ENCODE data around the gene MTNR1A.

Gene MTNR1A

DNA sequence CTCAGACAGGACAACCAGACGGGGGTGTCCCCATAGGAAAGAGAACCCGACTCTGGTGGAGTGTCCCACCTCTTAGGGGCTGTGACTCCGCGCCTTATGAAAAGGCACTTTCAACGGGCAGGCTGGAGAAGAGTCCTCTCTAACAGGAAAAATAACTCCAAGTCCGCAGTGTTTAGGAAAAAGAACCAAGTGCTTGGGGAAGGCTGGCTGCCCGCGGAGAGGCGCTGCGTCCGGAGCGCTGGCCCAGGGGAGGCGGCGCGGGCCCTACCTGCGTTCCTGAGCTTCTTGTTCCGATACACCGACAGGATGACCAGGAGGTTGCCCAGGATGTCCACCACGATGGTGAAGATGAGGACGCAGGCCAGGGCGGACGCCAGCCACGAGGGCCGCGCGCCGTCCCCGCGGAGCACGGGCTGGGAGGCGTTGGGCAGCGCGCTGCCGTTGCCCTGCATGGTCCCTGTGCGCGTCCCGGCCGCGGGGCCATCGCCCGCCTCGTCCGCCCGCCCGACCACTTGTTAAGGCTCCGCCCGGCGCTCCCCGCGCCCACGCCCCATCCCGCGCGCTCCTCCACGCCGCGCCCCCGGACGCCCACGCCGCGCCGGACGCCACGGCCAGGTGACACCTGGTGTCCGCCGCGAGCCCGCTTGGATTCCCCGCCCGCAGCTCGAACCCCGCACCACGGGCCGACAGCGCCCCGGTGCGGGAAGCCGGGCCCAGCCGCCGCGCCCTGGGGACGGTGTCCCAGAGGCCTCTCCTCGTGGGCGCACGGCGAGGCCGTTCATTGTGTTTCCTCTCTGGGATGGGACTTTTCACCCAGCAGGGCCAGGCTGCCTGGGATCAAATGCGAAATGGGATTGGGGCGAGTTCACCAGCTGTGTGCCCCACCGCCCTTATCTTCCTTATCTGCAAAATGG lies at the start of gene MTNR1A:
Gene MTNR1A (minus strand): TSS at position 654 of the 914 bp plus-strand sequence. CDS start 202 bp downstream, at position 452.
- no peak for DNase-seq

DNA sequence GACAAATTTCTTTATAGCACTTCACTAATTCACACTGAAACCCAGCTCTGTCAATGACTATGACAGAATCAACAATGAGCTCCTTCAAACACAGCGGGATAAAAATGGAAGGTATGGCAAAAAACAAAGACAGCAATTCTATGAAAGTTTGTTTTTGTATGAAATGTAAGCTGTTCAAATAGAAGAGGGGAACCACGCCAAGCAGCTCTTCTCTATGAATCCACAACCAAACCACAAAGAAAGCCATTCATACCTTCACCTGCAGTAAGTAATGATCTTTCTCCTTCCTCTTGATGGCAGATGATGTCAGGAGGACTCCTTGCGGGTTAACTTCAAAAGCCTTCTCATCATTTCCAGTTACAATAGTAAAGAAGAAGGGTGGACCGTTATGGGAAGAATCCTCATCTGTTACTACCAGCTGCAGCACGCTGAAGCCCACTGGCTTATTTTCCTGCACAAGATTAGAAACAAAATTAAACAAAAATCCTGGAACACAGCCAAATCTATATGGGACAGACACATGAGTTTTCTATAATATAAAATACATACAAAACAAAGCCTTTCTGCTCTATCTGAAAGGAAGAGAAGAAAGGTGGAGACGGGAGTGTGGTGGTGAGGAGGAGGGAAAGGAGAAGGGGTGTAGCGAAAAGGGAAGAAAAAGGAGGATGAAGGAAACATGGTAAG lies 48.9 kb upstream of the MTNR1A start:
- Histone ChIP-seq H4K20me1 (ENCODE audit: insufficient read depth, low read length) (no peaks in the 10 kb centered on the region), H3K4me2 (ENCODE audit: insufficient read depth, low read length) (no peak overlapping the region), H3K79me2 (ENCODE audit: insufficient read depth, low read length) (no peaks in the 10 kb centered on the region), H3K9me3 (ENCODE audit: insufficient read depth, low read length, severe bottlenecking) (no peaks in the 10 kb centered on the region), H3K27ac (ENCODE audit: low read length) (no peak overlapping the region), H2AFZ (ENCODE audit: low read depth, low read length) (no peak overlapping the region), H3K9ac (ENCODE audit: low read depth, low read length) (no peak overlapping the region), H3K27me3 (ENCODE audit: insufficient read depth, low read length, poor library complexity) (no peaks in the 10 kb centered on the region), H3K4me3 (ENCODE audit: low read depth in 1 of 2, low read length in 2 of 2) (no peak overlapping the region), H3K36me3 (ENCODE audit: insufficient read depth, low read length) (no peaks in the 10 kb centered on the region), H3K4me1 (ENCODE audit: insufficient read depth, low read length) (no peaks in the 10 kb centered on the region)
- DNase-seq (no peak), ATAC-seq (ENCODE audit: insufficient read depth, low read depth) (peak; percentile 47; the same call in 2 of the 3 replicates)
- TF ChIP-seq, protein P1, sequence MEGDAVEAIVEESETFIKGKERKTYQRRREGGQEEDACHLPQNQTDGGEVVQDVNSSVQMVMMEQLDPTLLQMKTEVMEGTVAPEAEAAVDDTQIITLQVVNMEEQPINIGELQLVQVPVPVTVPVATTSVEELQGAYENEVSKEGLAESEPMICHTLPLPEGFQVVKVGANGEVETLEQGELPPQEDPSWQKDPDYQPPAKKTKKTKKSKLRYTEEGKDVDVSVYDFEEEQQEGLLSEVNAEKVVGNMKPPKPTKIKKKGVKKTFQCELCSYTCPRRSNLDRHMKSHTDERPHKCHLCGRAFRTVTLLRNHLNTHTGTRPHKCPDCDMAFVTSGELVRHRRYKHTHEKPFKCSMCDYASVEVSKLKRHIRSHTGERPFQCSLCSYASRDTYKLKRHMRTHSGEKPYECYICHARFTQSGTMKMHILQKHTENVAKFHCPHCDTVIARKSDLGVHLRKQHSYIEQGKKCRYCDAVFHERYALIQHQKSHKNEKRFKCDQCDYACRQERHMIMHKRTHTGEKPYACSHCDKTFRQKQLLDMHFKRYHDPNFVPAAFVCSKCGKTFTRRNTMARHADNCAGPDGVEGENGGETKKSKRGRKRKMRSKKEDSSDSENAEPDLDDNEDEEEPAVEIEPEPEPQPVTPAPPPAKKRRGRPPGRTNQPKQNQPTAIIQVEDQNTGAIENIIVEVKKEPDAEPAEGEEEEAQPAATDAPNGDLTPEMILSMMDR (IDR thresholded peaks at IDR 0.05; ENCODE audit: borderline replicate concordance, extremely low read depth, low read length, poor library complexity, severe bottlenecking) = no peak

More for the DNA sequence above, at the start of gene MTNR1A:
- Histone ChIP-seq H3K27me3 (ENCODE audit: insufficient read depth, low read length, poor library complexity) (no peaks in the 10 kb centered on the region), H3K4me3 (ENCODE audit: low read depth in 1 of 2, low read length in 2 of 2) (no peak within 1 kb of the TSS), H4K20me1 (ENCODE audit: insufficient read depth, low read length) (no peaks in the 10 kb centered on the region), H3K9me3 (ENCODE audit: insufficient read depth, low read length, severe bottlenecking) (peaks cover 2% of the 10 kb centered on the region), H3K27ac (ENCODE audit: low read length) (no peak within 1 kb of the TSS), H2AFZ (ENCODE audit: low read depth, low read length) (no peak within 1 kb of the TSS), H3K4me1 (ENCODE audit: insufficient read depth, low read length) (no peaks in the 10 kb centered on the region), H3K79me2 (ENCODE audit: insufficient read depth, low read length) (no peaks in the 10 kb centered on the region), H3K4me2 (ENCODE audit: insufficient read depth, low read length) (no peak within 1 kb of the TSS), H3K36me3 (ENCODE audit: insufficient read depth, low read length) (no peaks in the 10 kb centered on the region), H3K9ac (ENCODE audit: low read depth, low read length) (no peak within 1 kb of the TSS)
- ATAC-seq (ENCODE audit: insufficient read depth, low read depth) = no peak
- no peak for TF ChIP-seq EZH2 (IDR thresholded peaks at IDR 0.05; ENCODE audit: borderline replicate concordance, low read depth, low read length, severe bottlenecking)
- TF ChIP-seq, protein P1 (IDR thresholded peaks at IDR 0.05; ENCODE audit: borderline replicate concordance, extremely low read depth, low read length, poor library complexity, severe bottlenecking) = no peak

DNA sequence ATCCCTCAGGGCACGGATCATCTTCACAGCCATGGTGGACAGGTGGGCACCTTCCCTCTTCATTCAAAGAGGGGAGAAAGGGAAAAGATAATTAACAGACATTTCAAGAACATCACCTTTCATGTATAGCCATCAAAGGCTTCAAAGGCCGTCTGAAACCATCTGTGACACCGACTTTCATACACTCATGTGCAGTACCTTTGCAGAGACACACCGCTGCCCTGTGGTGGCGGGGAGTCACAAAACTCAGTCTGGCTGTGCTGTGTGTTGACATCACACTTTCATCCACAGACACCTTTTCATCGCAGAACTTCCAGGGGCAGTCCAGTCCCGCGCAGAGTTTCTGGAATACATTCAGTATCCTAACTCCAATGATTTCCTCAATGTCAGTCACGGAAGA lies 47.6 kb upstream of the MTNR1A start:
- H3K4me1 ChIP-seq (ENCODE audit: insufficient read depth, low read length) = no peaks in the 10 kb centered on the region
- H2AFZ ChIP-seq (ENCODE audit: low read depth, low read length) = no peak overlapping the region
- H3K4me2 ChIP-seq (ENCODE audit: insufficient read depth, low read length) = no peak overlapping the region

More for the DNA sequence above, 47.6 kb upstream of the MTNR1A start:
- Histone ChIP-seq H3K4me3 (ENCODE audit: low read depth in 1 of 2, low read length in 2 of 2) (no peak overlapping the region), H3K79me2 (ENCODE audit: insufficient read depth, low read length) (no peaks in the 10 kb centered on the region), H3K9me3 (ENCODE audit: insufficient read depth, low read length, severe bottlenecking) (no peaks in the 10 kb centered on the region), H3K9ac (ENCODE audit: low read depth, low read length) (no peak overlapping the region), H4K20me1 (ENCODE audit: insufficient read depth, low read length) (no peaks in the 10 kb centered on the region), H3K27me3 (ENCODE audit: insufficient read depth, low read length, poor library complexity) (no peaks in the 10 kb centered on the region), H3K36me3 (ENCODE audit: insufficient read depth, low read length) (no peaks in the 10 kb centered on the region), H3K27ac (ENCODE audit: low read length) (no peak overlapping the region)
- DNase-seq (no peak), ATAC-seq (ENCODE audit: insufficient read depth, low read depth) (no peak)
- no peak for TF ChIP-seq EZH2 (IDR thresholded peaks at IDR 0.05; ENCODE audit: borderline replicate concordance, low read depth, low read length, severe bottlenecking)
- TF ChIP-seq, protein P1 (IDR thresholded peaks at IDR 0.05; ENCODE audit: borderline replicate concordance, extremely low read depth, low read length, poor library complexity, severe bottlenecking) = no peak
